Measurements from ENCODE around the gene TIMM22. TPM values are rescaled to one million over a fixed set of nuclear protein-coding genes. Genes with fewer than 3 reads are reported as not detected.

TIMM22 gene
- polyA plus RNA-seq, 4 donors: 6.9 to 9.4 (median 8.0) TPM

- no peak for DNase-seq
- H3K27me3 ChIP-seq (ENCODE audit: control insufficient read depth in 3 of 3, insufficient read depth in 3 of 3, low read length in 3 of 3): no peaks in the 10 kb centered on the region
- H3K27ac ChIP-seq (ENCODE audit: low read depth in 1 of 3, low read length in 2 of 3): peak overlapping the region in 2 of 3 donors; percentile 39 to 57
- peaks cover 0 to 17% (median 0%) of the 10 kb centered on the region in 3 donors for H3K4me1 ChIP-seq (ENCODE audit: control insufficient read depth in 3 of 3, insufficient read depth in 2 of 3, low read depth in 1 of 3, low read length in 2 of 3)
- no peak overlapping the region for H3K4me3 ChIP-seq (ENCODE audit: low read depth in 1 of 3, low read length in 3 of 3)
- FAIRE-seq: no peak
- WGBS, 3 donors: 68 to 78% (median 73%) methylated on average over 14 to 16 of the region's 16 CpGs
- H3K36me3 ChIP-seq (ENCODE audit: control insufficient read depth in 3 of 3, insufficient read depth in 2 of 3, low read depth in 1 of 3, low read length in 3 of 3): peaks cover 23 to 96% (median 40%) of the 10 kb centered on the region in 3 donors
- H3K9me3 ChIP-seq (ENCODE audit: control insufficient read depth in 2 of 2, insufficient read depth in 1 of 2, low read depth in 1 of 2, low read length in 1 of 2): no peaks in the 10 kb centered on the region
These were observed 9.1 kb downstream of the TIMM22 start for GRCh38 chr17:1006054-1006453.

DNA sequence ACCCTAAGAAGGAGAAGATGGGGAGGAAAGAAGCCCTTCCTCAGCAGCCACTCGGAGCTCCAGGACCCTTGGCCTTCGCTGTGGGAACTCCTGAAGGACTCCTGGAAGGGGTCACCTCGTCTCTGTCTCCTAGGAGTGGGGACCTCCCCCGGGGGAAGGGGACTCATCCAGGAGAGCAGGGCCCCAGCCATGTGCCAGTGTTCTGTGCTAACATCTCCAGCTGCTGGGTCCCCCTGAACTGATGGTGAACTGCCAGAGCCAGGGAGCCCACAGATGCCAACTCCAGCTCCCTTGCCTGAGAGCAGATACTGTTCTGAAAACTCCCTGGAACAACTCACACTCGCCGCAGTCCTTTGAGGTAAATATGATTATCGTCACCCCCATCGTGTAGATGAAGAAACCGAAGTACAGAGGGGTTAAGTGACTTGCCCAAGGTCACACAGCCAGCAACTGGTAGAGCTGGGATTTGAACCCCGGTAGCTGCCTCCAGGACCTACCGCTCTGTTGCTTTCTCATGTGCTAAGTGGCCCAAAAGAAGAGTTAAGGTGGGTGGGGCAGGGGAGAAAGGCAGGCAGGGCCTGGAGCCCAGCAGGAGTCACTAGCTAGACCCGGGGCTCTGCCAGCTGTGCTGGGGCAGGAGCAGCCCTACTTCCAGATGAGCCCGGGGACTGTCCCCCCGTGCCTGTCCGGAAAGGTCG, 10.5 kb downstream of the TIMM22 start:
- H3K36me3 ChIP-seq (ENCODE audit: control insufficient read depth in 3 of 3, insufficient read depth in 2 of 3, low read depth in 1 of 3, low read length in 3 of 3): peaks cover 34 to 96% (median 37%) of the 10 kb centered on the region in 3 donors
- DNase-seq (no peak), FAIRE-seq (no peak)
- H3K9me3 ChIP-seq (ENCODE audit: control insufficient read depth in 2 of 2, insufficient read depth in 1 of 2, low read depth in 1 of 2, low read length in 1 of 2): no peaks in the 10 kb centered on the region
- 87 to 91% (median 88%) methylated on average over 16 of the region's 16 CpGs for WGBS, 3 donors
- H3K27me3 ChIP-seq (ENCODE audit: control insufficient read depth in 3 of 3, insufficient read depth in 3 of 3, low read length in 3 of 3): no peaks in the 10 kb centered on the region
- H3K4me3 ChIP-seq (ENCODE audit: low read depth in 1 of 3, low read length in 3 of 3): no peak overlapping the region
- H3K27ac ChIP-seq (ENCODE audit: low read depth in 1 of 3, low read length in 2 of 3): peak overlapping the region in 1 of 3 donors; percentile 60
- peaks cover 0 to 17% (median 0%) of the 10 kb centered on the region in 3 donors for H3K4me1 ChIP-seq (ENCODE audit: control insufficient read depth in 3 of 3, insufficient read depth in 2 of 3, low read depth in 1 of 3, low read length in 2 of 3)

DNA sequence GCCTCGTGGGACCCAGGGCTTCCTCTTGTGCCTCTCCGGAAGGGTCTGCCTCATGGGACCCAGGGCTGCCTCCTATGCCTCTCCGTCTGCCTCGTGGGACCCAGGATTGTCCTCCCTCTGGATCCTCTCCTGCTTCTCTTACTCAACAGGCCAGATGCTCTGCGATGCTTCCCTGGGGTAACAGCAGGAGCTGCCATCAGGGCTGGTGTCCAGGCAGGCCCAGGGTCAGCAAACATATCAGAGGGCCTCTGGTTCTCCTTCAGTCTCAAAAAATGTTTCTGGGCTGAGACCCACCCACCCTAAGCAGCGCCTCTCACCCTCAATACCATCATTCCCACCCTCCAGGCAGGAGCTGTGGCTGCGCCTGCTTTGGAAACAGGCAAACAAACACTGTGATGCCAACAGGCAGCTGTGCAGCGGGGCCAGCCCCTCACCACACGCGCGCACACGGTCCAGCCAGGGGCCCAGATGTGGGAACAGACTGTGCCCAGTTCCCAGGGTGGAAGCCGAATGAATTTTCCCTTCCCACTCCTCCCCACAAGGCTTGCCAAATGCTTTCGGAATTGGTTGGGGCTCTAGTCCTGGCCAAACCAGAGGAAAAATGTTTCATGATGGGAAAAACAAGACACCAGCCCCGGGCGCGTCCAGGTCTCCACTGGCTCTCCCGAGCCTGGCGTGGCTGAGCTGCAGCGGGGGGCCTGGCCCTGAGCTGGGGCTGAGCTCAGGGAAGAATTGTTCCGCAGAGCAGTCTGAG, 11.3 kb downstream of the TIMM22 start:
- WGBS, 3 donors: 82 to 97% (median 92%) methylated on average over 21 of the region's 21 CpGs
- Histone ChIP-seq H3K9me3 (ENCODE audit: control insufficient read depth in 2 of 2, insufficient read depth in 1 of 2, low read depth in 1 of 2, low read length in 1 of 2) (no peaks in the 10 kb centered on the region), H3K4me1 (ENCODE audit: control insufficient read depth in 3 of 3, insufficient read depth in 2 of 3, low read depth in 1 of 3, low read length in 2 of 3) (peaks cover 0 to 17% (median 0%) of the 10 kb centered on the region in 3 donors), H3K36me3 (ENCODE audit: control insufficient read depth in 3 of 3, insufficient read depth in 2 of 3, low read depth in 1 of 3, low read length in 3 of 3) (peaks cover 38 to 96% (median 41%) of the 10 kb centered on the region in 3 donors), H3K4me3 (ENCODE audit: low read depth in 1 of 3, low read length in 3 of 3) (no peak overlapping the region), H3K27ac (ENCODE audit: low read depth in 1 of 3, low read length in 2 of 3) (peak overlapping the region in 1 of 3 donors; percentile 60), H3K27me3 (ENCODE audit: control insufficient read depth in 3 of 3, insufficient read depth in 3 of 3, low read length in 3 of 3) (no peaks in the 10 kb centered on the region)
- FAIRE-seq: no peak
- DNase-seq: no peak

- no peak for FAIRE-seq
- DNase-seq: no peak
- Histone ChIP-seq H3K27ac (ENCODE audit: low read depth in 1 of 3, low read length in 2 of 3) (peak overlapping the region in 1 of 3 donors; percentile 12), H3K4me1 (ENCODE audit: control insufficient read depth in 3 of 3, insufficient read depth in 2 of 3, low read depth in 1 of 3, low read length in 2 of 3) (peaks cover 0 to 17% (median 0%) of the 10 kb centered on the region in 3 donors), H3K27me3 (ENCODE audit: control insufficient read depth in 3 of 3, insufficient read depth in 3 of 3, low read length in 3 of 3) (no peaks in the 10 kb centered on the region), H3K4me3 (ENCODE audit: low read depth in 1 of 3, low read length in 3 of 3) (no peak overlapping the region), H3K36me3 (ENCODE audit: control insufficient read depth in 3 of 3, insufficient read depth in 2 of 3, low read depth in 1 of 3, low read length in 3 of 3) (peaks cover 31 to 92% (median 34%) of the 10 kb centered on the region in 3 donors), H3K9me3 (ENCODE audit: control insufficient read depth in 2 of 2, insufficient read depth in 1 of 2, low read depth in 1 of 2, low read length in 1 of 2) (no peaks in the 10 kb centered on the region)
- WGBS, 3 donors: 72 to 78% (median 76%) methylated on average over 19 of the region's 19 CpGs
These were observed 12.5 kb downstream of the TIMM22 start for GRCh38 chr17:1009229-1010085.

DNA sequence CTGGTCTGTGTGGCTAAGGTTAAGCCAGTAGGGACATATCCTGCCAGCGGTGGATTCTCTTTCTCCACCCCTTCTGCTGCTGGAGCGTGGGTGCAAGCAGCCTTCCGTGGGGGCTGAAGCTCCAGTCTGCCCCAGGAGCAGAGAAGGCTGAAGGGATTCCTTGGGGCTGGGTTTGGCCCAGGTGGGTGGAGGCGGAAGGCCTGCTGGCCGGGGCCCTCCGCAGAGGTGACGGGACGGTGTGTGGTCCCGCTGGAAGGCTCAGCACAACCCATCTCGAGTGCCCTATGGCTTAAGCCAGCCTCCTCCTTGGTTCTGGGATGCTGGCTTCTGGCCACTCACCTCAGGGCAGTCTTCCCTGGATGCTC, 13.1 kb downstream of the TIMM22 start:
- peaks cover 30 to 88% (median 31%) of the 10 kb centered on the region in 3 donors for H3K36me3 ChIP-seq (ENCODE audit: control insufficient read depth in 3 of 3, insufficient read depth in 2 of 3, low read depth in 1 of 3, low read length in 3 of 3)
- no peaks in the 10 kb centered on the region for H3K9me3 ChIP-seq (ENCODE audit: control insufficient read depth in 2 of 2, insufficient read depth in 1 of 2, low read depth in 1 of 2, low read length in 1 of 2)
- H3K4me1 ChIP-seq (ENCODE audit: control insufficient read depth in 3 of 3, insufficient read depth in 2 of 3, low read depth in 1 of 3, low read length in 2 of 3): peaks cover 0 to 12% (median 0%) of the 10 kb centered on the region in 3 donors
- FAIRE-seq (no peak), DNase-seq (no peak)
- no peak overlapping the region for H3K27ac ChIP-seq (ENCODE audit: low read depth in 1 of 3, low read length in 2 of 3)
- no peak overlapping the region for H3K4me3 ChIP-seq (ENCODE audit: low read depth in 1 of 3, low read length in 3 of 3)
- H3K27me3 ChIP-seq (ENCODE audit: control insufficient read depth in 3 of 3, insufficient read depth in 3 of 3, low read length in 3 of 3): no peaks in the 10 kb centered on the region
- WGBS, 3 donors: 88 to 95% (median 92%) methylated on average over 10 of the region's 10 CpGs

DNA sequence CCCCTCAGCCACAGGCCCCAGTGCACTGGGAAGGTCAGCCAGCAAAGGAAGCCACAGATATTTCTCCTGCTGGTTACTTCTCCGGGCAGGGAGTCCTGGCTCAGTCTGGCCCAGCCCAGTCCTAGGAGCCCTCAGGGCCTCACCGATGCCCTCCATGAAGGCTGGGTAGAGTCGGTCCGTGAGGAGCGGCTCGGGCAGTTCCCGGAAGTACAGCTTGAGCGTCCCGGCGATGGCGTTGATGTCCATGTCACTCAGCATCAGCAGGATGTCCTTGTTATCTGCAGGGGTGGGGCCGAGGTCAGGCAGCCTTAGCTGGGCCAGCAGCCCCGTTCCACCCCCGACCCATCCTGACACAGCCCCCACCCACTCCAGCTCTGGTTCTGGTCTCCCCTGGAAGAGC, 13.7 kb downstream of the TIMM22 start:
- no peak for DNase-seq
- Histone ChIP-seq H3K9me3 (ENCODE audit: control insufficient read depth in 2 of 2, insufficient read depth in 1 of 2, low read depth in 1 of 2, low read length in 1 of 2) (no peaks in the 10 kb centered on the region), H3K36me3 (ENCODE audit: control insufficient read depth in 3 of 3, insufficient read depth in 2 of 3, low read depth in 1 of 3, low read length in 3 of 3) (peaks cover 28 to 85% (median 29%) of the 10 kb centered on the region in 3 donors), H3K4me1 (ENCODE audit: control insufficient read depth in 3 of 3, insufficient read depth in 2 of 3, low read depth in 1 of 3, low read length in 2 of 3) (peaks cover 0 to 9% (median 0%) of the 10 kb centered on the region in 3 donors), H3K27ac (ENCODE audit: low read depth in 1 of 3, low read length in 2 of 3) (no peak overlapping the region), H3K27me3 (ENCODE audit: control insufficient read depth in 3 of 3, insufficient read depth in 3 of 3, low read length in 3 of 3) (no peaks in the 10 kb centered on the region), H3K4me3 (ENCODE audit: low read depth in 1 of 3, low read length in 3 of 3) (no peak overlapping the region)
- no peak for FAIRE-seq
- WGBS, 3 donors: 76 to 85% (median 82%) methylated on average over 14 of the region's 14 CpGs

- no peaks in the 10 kb centered on the region for H3K27me3 ChIP-seq (ENCODE audit: control insufficient read depth in 3 of 3, insufficient read depth in 3 of 3, low read length in 3 of 3)
- no peak for FAIRE-seq
- peaks cover 0 to 4% (median 0%) of the 10 kb centered on the region in 3 donors for H3K4me1 ChIP-seq (ENCODE audit: control insufficient read depth in 3 of 3, insufficient read depth in 2 of 3, low read depth in 1 of 3, low read length in 2 of 3)
- no peak overlapping the region for H3K4me3 ChIP-seq (ENCODE audit: low read depth in 1 of 3, low read length in 3 of 3)
- peaks cover 26 to 79% (median 27%) of the 10 kb centered on the region in 3 donors for H3K36me3 ChIP-seq (ENCODE audit: control insufficient read depth in 3 of 3, insufficient read depth in 2 of 3, low read depth in 1 of 3, low read length in 3 of 3)
- no peak for DNase-seq
- no peak overlapping the region for H3K27ac ChIP-seq (ENCODE audit: low read depth in 1 of 3, low read length in 2 of 3)
- H3K9me3 ChIP-seq (ENCODE audit: control insufficient read depth in 2 of 2, insufficient read depth in 1 of 2, low read depth in 1 of 2, low read length in 1 of 2): no peaks in the 10 kb centered on the region
- WGBS, 3 donors: 85 to 88% (median 88%) methylated on average over 10 of the region's 10 CpGs
These were observed 14.2 kb downstream of the TIMM22 start for GRCh38 chr17:1011138-1011537.

Measured in small intestine (tissue), 7 donors.